ENCODE measurements around the gene HYAL3.

Gene HYAL3

DNA sequence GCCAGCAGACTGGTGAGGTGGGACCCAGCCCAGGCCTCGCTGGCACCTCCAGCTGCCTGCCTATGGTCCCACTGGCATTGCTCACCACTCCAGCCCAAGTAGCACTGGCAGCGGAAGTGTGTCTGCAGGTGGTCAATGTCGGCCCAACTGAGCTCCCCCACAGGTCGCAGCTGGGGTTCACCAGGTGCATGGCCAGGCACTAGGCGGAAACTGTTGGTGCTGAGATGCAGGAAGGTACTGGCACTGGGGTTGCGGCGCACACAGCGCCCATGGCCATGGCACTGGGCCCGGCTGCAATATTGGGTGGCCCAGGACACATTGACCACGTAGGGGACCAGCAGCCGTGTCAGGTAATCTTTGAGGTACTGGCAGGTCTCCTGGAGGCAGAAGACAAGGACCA is 19.0 kb upstream of the HYAL3 start:
- peaks cover 4% of the 10 kb centered on the region for H3K4me1 ChIP-seq (ENCODE audit: low read depth, poor library complexity, severe bottlenecking)
- TF ChIP-seq, protein P1, sequence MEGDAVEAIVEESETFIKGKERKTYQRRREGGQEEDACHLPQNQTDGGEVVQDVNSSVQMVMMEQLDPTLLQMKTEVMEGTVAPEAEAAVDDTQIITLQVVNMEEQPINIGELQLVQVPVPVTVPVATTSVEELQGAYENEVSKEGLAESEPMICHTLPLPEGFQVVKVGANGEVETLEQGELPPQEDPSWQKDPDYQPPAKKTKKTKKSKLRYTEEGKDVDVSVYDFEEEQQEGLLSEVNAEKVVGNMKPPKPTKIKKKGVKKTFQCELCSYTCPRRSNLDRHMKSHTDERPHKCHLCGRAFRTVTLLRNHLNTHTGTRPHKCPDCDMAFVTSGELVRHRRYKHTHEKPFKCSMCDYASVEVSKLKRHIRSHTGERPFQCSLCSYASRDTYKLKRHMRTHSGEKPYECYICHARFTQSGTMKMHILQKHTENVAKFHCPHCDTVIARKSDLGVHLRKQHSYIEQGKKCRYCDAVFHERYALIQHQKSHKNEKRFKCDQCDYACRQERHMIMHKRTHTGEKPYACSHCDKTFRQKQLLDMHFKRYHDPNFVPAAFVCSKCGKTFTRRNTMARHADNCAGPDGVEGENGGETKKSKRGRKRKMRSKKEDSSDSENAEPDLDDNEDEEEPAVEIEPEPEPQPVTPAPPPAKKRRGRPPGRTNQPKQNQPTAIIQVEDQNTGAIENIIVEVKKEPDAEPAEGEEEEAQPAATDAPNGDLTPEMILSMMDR (conservative IDR thresholded peaks at IDR 0.05; ENCODE audit: low read depth, low read length), result no peak
- no peak overlapping the region for H3K4me2 ChIP-seq
- no peaks in the 10 kb centered on the region for H3K27me3 ChIP-seq (ENCODE audit: insufficient read depth, low read depth)
- no peak overlapping the region for H3K9ac ChIP-seq
- H3K4me3 ChIP-seq (IDR thresholded peaks at IDR 0.05; ENCODE audit: insufficient read depth, low read depth, low read length), result no peak overlapping the region
- no peak overlapping the region for H3K27ac ChIP-seq
- no peak overlapping the region for H2AFZ ChIP-seq (ENCODE audit: low read depth)
- no peaks in the 10 kb centered on the region for H3K36me3 ChIP-seq (ENCODE audit: insufficient read depth)
- H3K79me2 ChIP-seq (ENCODE audit: insufficient read depth, low read depth), result no peaks in the 10 kb centered on the region
- no peaks in the 10 kb centered on the region for H4K20me1 ChIP-seq (ENCODE audit: insufficient read depth)

DNA sequence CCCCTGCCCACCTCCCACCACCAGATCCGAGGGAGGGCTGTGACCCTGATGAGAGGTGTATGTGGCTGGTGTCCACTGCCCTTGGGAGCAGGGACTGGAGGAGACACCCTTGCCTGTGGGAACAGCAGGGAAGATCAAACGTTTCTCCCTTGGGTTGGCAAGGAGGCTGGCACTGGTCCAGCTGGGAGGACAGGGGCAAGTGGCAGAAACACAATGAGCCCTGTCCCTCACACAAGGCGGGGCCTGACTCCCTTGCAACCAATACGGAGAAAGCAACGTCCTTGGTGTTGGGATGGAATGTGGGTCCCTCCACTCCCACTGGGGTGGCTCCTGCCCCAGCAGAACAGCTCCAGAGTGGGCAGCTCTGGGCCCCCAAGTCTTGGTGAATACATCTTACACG is 18.1 kb upstream of the HYAL3 start:
- H3K79me2 ChIP-seq (ENCODE audit: insufficient read depth, low read depth), result no peaks in the 10 kb centered on the region
- no peaks in the 10 kb centered on the region for H3K27me3 ChIP-seq (ENCODE audit: insufficient read depth, low read depth)
- no peak overlapping the region for H3K9ac ChIP-seq
- H3K4me1 ChIP-seq (ENCODE audit: low read depth, poor library complexity, severe bottlenecking), result peaks cover 4% of the 10 kb centered on the region
- no peaks in the 10 kb centered on the region for H4K20me1 ChIP-seq (ENCODE audit: insufficient read depth)
- H3K27ac ChIP-seq, result no peak overlapping the region
- no peak overlapping the region for H3K4me2 ChIP-seq
- H2AFZ ChIP-seq (ENCODE audit: low read depth), result no peak overlapping the region
- no peak overlapping the region for H3K4me3 ChIP-seq (IDR thresholded peaks at IDR 0.05; ENCODE audit: insufficient read depth, low read depth, low read length)
- TF ChIP-seq, protein P1 (conservative IDR thresholded peaks at IDR 0.05; ENCODE audit: low read depth, low read length), result no peak
- H3K36me3 ChIP-seq (ENCODE audit: insufficient read depth), result no peaks in the 10 kb centered on the region

DNA sequence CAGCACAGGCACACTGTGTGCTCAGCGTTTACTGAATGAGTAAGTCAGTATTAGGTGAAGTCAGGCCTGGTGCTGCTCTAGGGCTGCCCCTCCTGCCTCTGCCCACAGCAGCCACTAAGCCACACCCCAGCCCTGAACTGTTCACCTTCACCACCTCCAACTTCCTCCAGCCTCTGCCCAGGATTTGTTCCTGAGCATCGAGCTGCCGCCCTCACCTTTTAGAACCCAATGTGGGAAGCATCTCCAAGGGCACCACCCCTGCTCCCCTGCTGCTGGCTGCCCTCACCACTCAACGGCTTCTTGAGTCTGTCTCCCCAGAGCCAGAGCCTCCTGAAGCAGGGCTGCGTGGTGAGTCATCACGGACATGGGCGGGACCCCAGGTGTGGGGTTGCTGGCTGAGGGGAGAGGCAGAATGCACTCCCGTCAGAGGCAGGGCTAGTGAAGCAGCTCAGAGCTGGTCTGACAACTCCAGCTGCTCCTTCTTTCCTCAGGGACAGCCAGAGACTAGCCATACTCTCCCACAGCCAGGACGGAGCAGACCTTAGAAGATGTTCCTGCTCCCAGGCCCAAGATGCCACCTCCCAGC is 17.5 kb upstream of the HYAL3 start:
- Histone ChIP-seq H3K27me3 (ENCODE audit: insufficient read depth, low read depth) (no peaks in the 10 kb centered on the region), H3K4me1 (ENCODE audit: low read depth, poor library complexity, severe bottlenecking) (no peaks in the 10 kb centered on the region), H3K27ac (no peak overlapping the region), H3K4me2 (no peak overlapping the region), H3K9ac (no peak overlapping the region), H3K4me3 (IDR thresholded peaks at IDR 0.05; ENCODE audit: insufficient read depth, low read depth, low read length) (no peak overlapping the region), H2AFZ (ENCODE audit: low read depth) (no peak overlapping the region), H4K20me1 (ENCODE audit: insufficient read depth) (no peaks in the 10 kb centered on the region), H3K79me2 (ENCODE audit: insufficient read depth, low read depth) (no peaks in the 10 kb centered on the region), H3K36me3 (ENCODE audit: insufficient read depth) (no peaks in the 10 kb centered on the region)
- TF ChIP-seq, protein P1 (conservative IDR thresholded peaks at IDR 0.05; ENCODE audit: low read depth, low read length), result no peak

DNA sequence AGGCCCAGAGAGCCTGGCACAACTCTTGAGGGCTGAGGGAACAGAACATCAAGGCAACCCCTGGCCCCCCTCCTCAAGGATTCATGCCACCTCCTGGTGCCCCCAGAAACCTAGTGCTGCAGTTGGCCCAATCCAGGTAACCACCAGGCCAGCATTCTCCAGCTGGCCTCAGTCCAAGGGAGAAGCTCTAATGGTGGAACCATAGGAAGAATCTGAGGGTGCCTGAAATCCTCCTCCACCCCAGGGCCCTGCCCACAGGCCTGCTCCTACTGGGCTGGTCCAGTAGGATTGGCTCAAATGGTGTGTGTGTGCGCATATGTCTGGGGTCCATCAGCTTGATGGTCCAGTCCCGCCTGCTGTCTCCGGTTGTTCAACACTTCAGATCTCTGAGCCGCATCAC is 15.6 kb upstream of the HYAL3 start:
- no peak overlapping the region for H2AFZ ChIP-seq (ENCODE audit: low read depth)
- H3K4me3 ChIP-seq (IDR thresholded peaks at IDR 0.05; ENCODE audit: insufficient read depth, low read depth, low read length), result no peak overlapping the region
- H3K36me3 ChIP-seq (ENCODE audit: insufficient read depth), result no peaks in the 10 kb centered on the region
- no peaks in the 10 kb centered on the region for H3K27me3 ChIP-seq (ENCODE audit: insufficient read depth, low read depth)
- H3K79me2 ChIP-seq (ENCODE audit: insufficient read depth, low read depth), result no peaks in the 10 kb centered on the region
- no peak overlapping the region for H3K4me2 ChIP-seq
- TF ChIP-seq, protein P1 (conservative IDR thresholded peaks at IDR 0.05; ENCODE audit: low read depth, low read length), result no peak
- H4K20me1 ChIP-seq (ENCODE audit: insufficient read depth), result no peaks in the 10 kb centered on the region
- no peak overlapping the region for H3K9ac ChIP-seq
- no peak overlapping the region for H3K27ac ChIP-seq
- no peaks in the 10 kb centered on the region for H3K4me1 ChIP-seq (ENCODE audit: low read depth, poor library complexity, severe bottlenecking)

All from KMS-11 (cell line).